Raji (cell line): ENCODE data around the gene FANCE.
A peak's percentile ranks its signal among the peaks of the same experiment; 100 is the strongest.

ENCODE experiments used
- POLR2A ChIP-seq: IDR thresholded peaks from 2 replicates; pipeline ENCODE4 v1.6.1; 2011; ENCODE audit warnings: low read depth, low read length, control low read depth; ENCODE audit not compliant: insufficient read depth

Gene FANCE

GRCh38 chr6:35449287-35449881 is 2.8 kb upstream of the FANCE start:
- no peak for TF ChIP-seq POLR2A

GRCh38 chr6:35451354-35452182 is 570 bp upstream of the FANCE start:
- TF ChIP-seq POLR2A: no peak

- no peak for TF ChIP-seq POLR2A
These were observed 1.1 kb downstream of the FANCE start for GRCh38 chr6:35453236-35453635.

- no peak for TF ChIP-seq POLR2A
These were observed 2.4 kb downstream of the FANCE start for GRCh38 chr6:35454391-35455110.

- no peak for TF ChIP-seq POLR2A
These were observed 5.8 kb downstream of the FANCE start for GRCh38 chr6:35457907-35458306.

GRCh38 chr6:35461270-35461669 is 9.1 kb downstream of the FANCE start:
- TF ChIP-seq POLR2A: no peak

GRCh38 chr6:35463292-35463691 is 11.2 kb downstream of the FANCE start:
- TF ChIP-seq POLR2A: no peak

GRCh38 chr6:35465646-35466045 is 13.5 kb downstream of the FANCE start:
- no peak for TF ChIP-seq POLR2A

- peak; percentile 100 for TF ChIP-seq POLR2A
These were observed 16.2 kb downstream of the FANCE start, which contains the start of gene RPL10A for GRCh38 chr6:35468181-35468979. TSS of gene RPL10A (plus strand) at chr6:35468401. CDS start at chr6:35468435, 34 bp downstream.

GRCh38 chr6:35468980-35469750 is 17.0 kb downstream of the FANCE start:
- TF ChIP-seq POLR2A: peak; percentile 6; the same call in 1 of the 2 replicates

GRCh38 chr6:35469751-35470662 is 17.9 kb downstream of the FANCE start:
- 0 out of 2 replicates have a peak, but pooled peaks have one; percentile 23 for TF ChIP-seq POLR2A

GRCh38 chr6:35470663-35471120 is 18.6 kb downstream of the FANCE start:
- no peak for TF ChIP-seq POLR2A

GRCh38 chr6:35471836-35472345 is 19.8 kb downstream of the FANCE start:
- TF ChIP-seq POLR2A: no peak
